GM12878 (cell line): ENCODE measurements around the gene RUFY3. TPM values are rescaled to one million over a fixed set of nuclear protein-coding genes. Genes with fewer than 3 reads are reported as not detected.

ENCODE experiments used
- ATAC-seq: fragments of 200-7000 bp; cut with Tn5 transposase; 3 replicates; pipeline ENCODE4 v1.9.1; 2020; ENCODE audit warnings: mild to moderate bottlenecking, moderate library complexity
- BruUV-seq: library from RNA; stranded (reverse); fragments of 400-500 nt; replicated peaks from 2 replicates; lab custom pipeline; 2021; lab: Mats Ljungman, UMichigan
- CTCF ChIA-PET: fragments of 300-600 bp; sonication (Branson Sonifier 250); formaldehyde crosslinking; extraction: SDS; loops from one replicate; lab custom pipeline; 2021; ENCODE audit warnings: inconsistent platforms; lab: Yijun Ruan, JAX
- POLR2A ChIA-PET: fragments of 350-600 bp; formaldehyde crosslinking; extraction: SDS; loops from one replicate; lab custom pipeline; 2021; ENCODE audit warnings: inconsistent platforms; lab: Charles Lee
- RAD21 ChIA-PET: fragments of 300-600 bp; sonication (Branson Sonifier 250); formaldehyde crosslinking; loops from one replicate; lab custom pipeline; 2023; ENCODE audit warnings: antibody characterized with exemption; ENCODE audit not compliant: unreplicated experiment; lab: Charles Lee
- SMC1A ChIA-PET: fragments of 300-600 bp; sonication (Branson Sonifier 250); formaldehyde crosslinking; loops from one replicate; lab custom pipeline; 2023; ENCODE audit not compliant: unreplicated experiment, uncharacterized antibody; lab: Charles Lee
- DNase-seq: peaks from one replicate; pipeline ENCODE4 v3.0.0-alpha.2; 2011; ENCODE audit warnings: low read depth, low spot score
- FAIRE-seq: peaks from 3 replicates; lab custom pipeline; 2011; peaks lifted over from hg19 to GRCh38; lab: Jason Lieb, UNC
- H2AFZ ChIP-seq: 2 replicates; pipeline ENCODE4 v1.6.0; 2011; ENCODE audit warnings: low read depth, low read length, control low read depth; ENCODE audit not compliant: control insufficient read depth
- H3K27ac ChIP-seq: 2 replicates; pipeline ENCODE4 v1.5.1; 2011; ENCODE audit warnings: control low read depth; ENCODE audit not compliant: control insufficient read depth, insufficient read depth
- H3K27me3 ChIP-seq, 2 experiments: replicated peaks in 1 of 2; 2 replicates each; pipeline versions ENCODE4 v1.6.0 to v1.6.1; 2011; ENCODE audit warnings: low read length in 1 of 2; ENCODE audit not compliant: control insufficient read depth in 2 of 2, insufficient read depth in 2 of 2
- H3K36me3 ChIP-seq, 2 experiments: 2 replicates each; pipeline ENCODE4 v1.5.1; 2011; ENCODE audit warnings: low read length in 1 of 2; ENCODE audit not compliant: control insufficient read depth in 2 of 2, insufficient read depth in 2 of 2
- H3K4me1 ChIP-seq: 2 replicates; pipeline ENCODE4 v1.6.1; 2011; ENCODE audit warnings: mild to moderate bottlenecking, low read length, moderate library complexity, mixed read lengths; ENCODE audit not compliant: control insufficient read depth, insufficient read depth
- H3K4me2 ChIP-seq: 2 replicates; pipeline ENCODE4 v1.6.0; 2011; ENCODE audit warnings: control low read depth; ENCODE audit not compliant: control insufficient read depth, insufficient read depth
- H3K4me3 ChIP-seq: fragments of 200-600 bp; sonication (generic); 2 replicates; pipeline ENCODE4 v1.5.1; 2016
- H3K79me2 ChIP-seq: 2 replicates; pipeline ENCODE4 v1.6.0; 2011; ENCODE audit warnings: low read length; ENCODE audit not compliant: control insufficient read depth, insufficient read depth
- H3K9ac ChIP-seq: 2 replicates; pipeline ENCODE4 v1.8.0; 2011; ENCODE audit warnings: low read length, control low read depth, mixed read lengths; ENCODE audit not compliant: control insufficient read depth, insufficient read depth
- H3K9me3 ChIP-seq: replicated peaks from 3 replicates; pipeline ENCODE4 v1.5.1; 2011; ENCODE audit warnings: mild to moderate bottlenecking, low read length; ENCODE audit not compliant: control insufficient read depth, insufficient read depth
- H4K20me1 ChIP-seq: 2 replicates; pipeline ENCODE4 v1.6.0; 2011; ENCODE audit not compliant: control insufficient read depth, insufficient read depth
- EGR1 ChIP-seq, 2 experiments: IDR thresholded peaks; 1 replicate in 1 of 2; 2 replicates in 1 of 2; pipeline ENCODE4 v1.6.1; 2011 to 2012; ENCODE audit warnings: low read depth in 2 of 2, low read length in 2 of 2, borderline replicate concordance in 1 of 2, mild to moderate bottlenecking in 1 of 2, moderate library complexity in 1 of 2
- EZH2 ChIP-seq: IDR thresholded peaks from 2 replicates; pipeline ENCODE4 v1.6.1; 2012; ENCODE audit warnings: low read depth, mild to moderate bottlenecking, control low read depth, inconsistent platforms, low read length, borderline replicate concordance; ENCODE audit not compliant: control insufficient read depth
- FOS ChIP-seq: IDR thresholded peaks from 3 replicates; pipeline ENCODE4 v1.6.1; 2011; ENCODE audit warnings: borderline replicate concordance; ENCODE audit not compliant: insufficient read length; ENCODE audit errors: extremely low read depth
- IKZF2 ChIP-seq, 2 experiments: fragments of 450-650 bp; IDR thresholded peaks; 2 replicates each; pipeline ENCODE4 v1.6.1; 2017; ENCODE audit warnings: mild to moderate bottlenecking in 2 of 2, moderate library complexity in 2 of 2
- PKNOX1 ChIP-seq: fragments of 450-650 bp; IDR thresholded peaks from 2 replicates; pipeline ENCODE4 v1.6.1; 2016; ENCODE audit warnings: mild to moderate bottlenecking
- SMC3 ChIP-seq: IDR thresholded peaks from 2 replicates; pipeline ENCODE4 v1.6.1; 2011; ENCODE audit warnings: low read length, improper control_type of control experiment, borderline replicate concordance
- WRNIP1 ChIP-seq: IDR thresholded peaks from 2 replicates; pipeline ENCODE4 v1.6.1; 2011; ENCODE audit warnings: low read depth, low read length, improper control_type of control experiment, borderline replicate concordance
- ZBTB11 ChIP-seq: fragments of 450-650 bp; formaldehyde crosslinking; IDR thresholded peaks from 2 replicates; pipeline ENCODE4 v1.5.0; 2022; ENCODE audit warnings: mild to moderate bottlenecking, missing genetic modification characterization
- ZZZ3 ChIP-seq: IDR thresholded peaks from 2 replicates; pipeline ENCODE4 v1.6.1; 2011; ENCODE audit warnings: low read depth; ENCODE audit not compliant: control insufficient read depth, insufficient read length
- WGBS: methylation state at CpG from one replicate; pipeline ENCODE4 v1.1.6; 2016; ENCODE audit warnings: low lambda C conversion rate; ENCODE audit not compliant: insufficient replicate concordance, insufficient coverage; ENCODE audit errors: missing lambda C conversion rate; 5-methylcytosine and 5-hydroxymethylcytosine counted together
- in situ Hi-C: fragments of 300-500 bp; cut with MboI; formaldehyde crosslinking; loops from 9 replicates; pipeline ENCODE4 v1.14.3; 2018; ENCODE audit warnings: mixed read lengths
- intact Hi-C: fragments of 100-400 bp; cut with micrococcal nuclease; formaldehyde crosslinking; loops from one replicate; pipeline ENCODE4 v1.14.2; 2022; ENCODE audit not compliant: unreplicated experiment
- polyA plus RNA-seq, 11 experiments: library from polyadenylated mRNA; depleted of rRNA in 4 of 11; unstranded in 6 of 11; stranded (reverse) in 5 of 11; fragments of >200 nt; fragmentation: Nextera tagmentation in 4 of 11; fragmentation: Illumina TruSeq in 1 of 11; extraction: Ambion mirVana in 4 of 11; extraction: Trizol in 1 of 11; gene quantifications; 1 replicate in 1 of 11; 2 replicates in 10 of 11; pipeline versions ENCODE4 v1.2.1 to v1.2.3, GENCODE V29; 2011 to 2016; ENCODE audit warnings: inconsistent platforms in 2 of 11, missing spikeins in 2 of 11, low read depth in 1 of 11
- total RNA-seq, 4 experiments: library from RNA; depleted of rRNA in 3 of 4; stranded (reverse); fragments of >200 nt in 3 of 4; fragmentation: Illumina TruSeq in 1 of 4; extraction: Trizol in 1 of 4; gene quantifications; 2 replicates each; pipeline versions ENCODE4 v1.2.1 to v1.2.3, GENCODE V29; 2013 to 2021

Gene RUFY3
- total and polyA plus RNA-seq, 10 of the 15 experiments (the other 5 are each of a cell fraction or from before 2014, with no cell fraction given), result 5.1 to 28.3 (median 13.1) TPM

- ChIA-PET CTCF (interaction anchor here (0.6 to 5.0 kb wide), 10 partner anchors 9 to 531 kb away, joined by 3 to 41 read pairs (median 4); partner anchors contain the start of gene RUFY3), SMC1A (interaction anchor here (0.7 to 5.9 kb wide), 16 partner anchors 9 to 316 kb away, joined by 3 to 65 read pairs (median 4); partner anchors contain the start of genes RUFY3 and UTP3), RAD21 (interaction anchor here (0.9 to 4.8 kb wide), 7 partner anchors 9 to 281 kb away, joined by 3 to 43 read pairs (median 4); partner anchors contain the start of genes DCK and UTP3), POLR2A (interaction anchor here (0.6 to 1.9 kb wide), 7 partner anchors 9 to 44 kb away, joined by 3 to 7 read pairs (median 5); no protein-coding TSS in a partner anchor)
- ATAC-seq, result no peak
- Histone ChIP-seq H3K79me2 (no peaks in the 10 kb centered on the region; the same call in 1 of the 2 replicates), H3K4me3 (peak overlapping the region; percentile 44), H3K27ac (peak overlapping the region; percentile 72), H3K27me3 (no peaks in the 10 kb centered on the region), H3K4me1 (peaks cover 33% of the 10 kb centered on the region), H3K9me3 (no peaks in the 10 kb centered on the region), H4K20me1 (no peaks in the 10 kb centered on the region), H2AFZ (peak overlapping the region; percentile 37), H3K36me3 (no peaks in the 10 kb centered on the region), H3K9ac (peak overlapping the region; percentile 62), H3K4me2 (peak overlapping the region; percentile 89)
- intact Hi-C loops, result no loop called here
- no peak for FAIRE-seq
- no peak for TF ChIP-seq FOS
- TF ChIP-seq SMC3, result no peak
- no peak for TF ChIP-seq EGR1 (IDR thresholded peaks at IDR 0.05; ENCODE audit: borderline replicate concordance in 1 of 2, low read depth in 2 of 2, low read length in 2 of 2)
- no peak for TF ChIP-seq PKNOX1
- TF ChIP-seq WRNIP1, result no peak
- TF ChIP-seq ZZZ3, result no peak
- no peak for TF ChIP-seq IKZF2 (IDR thresholded peaks at IDR 0.05)
- no peak for TF ChIP-seq EZH2
- no peak for TF ChIP-seq ZBTB11
- DNase-seq, result no peak
- WGBS, result 73% methylated on average over 7 of the region's 7 CpGs
- in situ Hi-C loops, result no loop called here
- BruUV-seq, result no TSS peak
Observed at GRCh38 chr4:70712604-70713452, 8.9 kb upstream of the RUFY3 start.
